Measurements from ENCODE around the gene INAFM2.

DNA sequence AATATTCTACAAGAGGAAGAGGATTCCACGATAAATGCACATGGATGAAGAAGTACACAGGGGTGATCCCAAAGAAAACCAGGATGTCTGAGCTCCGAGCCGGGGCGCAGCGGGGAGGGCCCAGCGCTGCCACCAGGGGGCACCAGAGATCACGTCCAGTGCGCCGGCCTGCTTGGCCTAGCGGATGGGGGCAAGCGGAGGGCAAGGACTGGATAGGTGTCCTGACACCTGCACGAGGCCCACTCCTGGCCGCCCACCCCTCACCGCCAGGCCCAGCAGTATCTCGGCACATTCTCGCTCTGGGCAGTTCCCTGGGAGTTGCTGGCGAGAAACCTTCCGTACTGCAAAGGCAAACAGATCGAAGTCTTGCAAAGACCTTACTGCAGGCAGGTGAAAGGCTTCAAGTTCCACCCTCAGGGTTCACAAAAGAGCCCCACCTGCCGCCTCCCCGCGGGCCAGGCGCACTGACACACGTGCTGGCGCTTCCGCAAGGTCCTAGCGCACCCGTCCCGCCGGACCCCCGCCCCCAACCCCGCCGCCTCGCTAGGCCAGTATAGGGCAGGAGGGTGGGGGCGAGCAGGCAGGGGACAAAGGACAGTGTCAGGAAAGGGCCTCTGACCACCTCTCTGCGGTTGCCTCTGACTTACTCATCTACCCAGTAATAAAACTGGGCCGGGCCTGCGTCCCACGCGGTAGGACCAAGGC, 43.9 kb upstream of the INAFM2 start:
- TF ChIP-seq, protein P1, sequence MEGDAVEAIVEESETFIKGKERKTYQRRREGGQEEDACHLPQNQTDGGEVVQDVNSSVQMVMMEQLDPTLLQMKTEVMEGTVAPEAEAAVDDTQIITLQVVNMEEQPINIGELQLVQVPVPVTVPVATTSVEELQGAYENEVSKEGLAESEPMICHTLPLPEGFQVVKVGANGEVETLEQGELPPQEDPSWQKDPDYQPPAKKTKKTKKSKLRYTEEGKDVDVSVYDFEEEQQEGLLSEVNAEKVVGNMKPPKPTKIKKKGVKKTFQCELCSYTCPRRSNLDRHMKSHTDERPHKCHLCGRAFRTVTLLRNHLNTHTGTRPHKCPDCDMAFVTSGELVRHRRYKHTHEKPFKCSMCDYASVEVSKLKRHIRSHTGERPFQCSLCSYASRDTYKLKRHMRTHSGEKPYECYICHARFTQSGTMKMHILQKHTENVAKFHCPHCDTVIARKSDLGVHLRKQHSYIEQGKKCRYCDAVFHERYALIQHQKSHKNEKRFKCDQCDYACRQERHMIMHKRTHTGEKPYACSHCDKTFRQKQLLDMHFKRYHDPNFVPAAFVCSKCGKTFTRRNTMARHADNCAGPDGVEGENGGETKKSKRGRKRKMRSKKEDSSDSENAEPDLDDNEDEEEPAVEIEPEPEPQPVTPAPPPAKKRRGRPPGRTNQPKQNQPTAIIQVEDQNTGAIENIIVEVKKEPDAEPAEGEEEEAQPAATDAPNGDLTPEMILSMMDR (IDR thresholded peaks at IDR 0.05; ENCODE audit: poor library complexity), result peak; percentile 97
- no peak for TF ChIP-seq EZH2 (IDR thresholded peaks at IDR 0.05; ENCODE audit: borderline replicate concordance)
- no peak for TF ChIP-seq EZH2phosphoT487 (IDR thresholded peaks at IDR 0.05; ENCODE audit: low read depth, severe bottlenecking, unreplicated experiment)

Measured in hepatocyte (in vitro differentiated cells).